ENCODE measurements around the gene FBXL16. TPM values are rescaled to one million over a fixed set of nuclear protein-coding genes. Genes with fewer than 3 reads are reported as not detected.

FBXL16 gene
- polyA plus RNA-seq, 5 donors, result 0.30 to 0.75 (median 0.59) TPM

GRCh38 chr16:711548-712320, 6.1 kb upstream of the FBXL16 start:
- peak; percentile 48 to 55 for DNase-seq

- DNase-seq, result no peak
Measured at GRCh38 chr16:711084-711483, 5.5 kb upstream of the FBXL16 start.

GRCh38 chr16:710500-711075, 5.0 kb upstream of the FBXL16 start:
- DNase-seq, result no peak

GRCh38 chr16:709566-710499, 4.2 kb upstream of the FBXL16 start:
- DNase-seq, result no peak

GRCh38 chr16:708959-709358, 3.4 kb upstream of the FBXL16 start:
- DNase-seq, result no peak

GRCh38 chr16:708019-708418, 2.4 kb upstream of the FBXL16 start:
- DNase-seq, result no peak

- DNase-seq, result no peak
Measured at GRCh38 chr16:707062-707538, 1.5 kb upstream of the FBXL16 start.

- no peak for DNase-seq
Measured at GRCh38 chr16:706189-707061, 824 bp upstream of the FBXL16 start.

- DNase-seq, result no peak
Measured at GRCh38 chr16:704552-705380, 835 bp downstream of the FBXL16 start.

GRCh38 chr16:704047-704446, 1.6 kb downstream of the FBXL16 start:
- DNase-seq, result no peak

GRCh38 chr16:703406-703805, 2.2 kb downstream of the FBXL16 start:
- no peak for DNase-seq

GRCh38 chr16:702341-702740, 3.3 kb downstream of the FBXL16 start:
- no peak for DNase-seq

- DNase-seq, result no peak
Measured at GRCh38 chr16:700684-701584, 4.7 kb downstream of the FBXL16 start.

- DNase-seq, result no peak
Measured at GRCh38 chr16:698911-699671, 6.5 kb downstream of the FBXL16 start.

GRCh38 chr16:695355-696089, 10.1 kb downstream of the FBXL16 start:
- DNase-seq, result no peak

GRCh38 chr16:694863-695354, 10.7 kb downstream of the FBXL16 start:
- DNase-seq, result no peak

GRCh38 chr16:694187-694862, 11.3 kb downstream of the FBXL16 start:
- DNase-seq, result no peak

Measured in right lung (tissue), 5 donors.